Amygdala (tissue), 56 donors: Measurements from ENCODE around the gene CEP131.

ENCODE experiments used
- DNase-seq, 56 donors: peaks; one replicate each; lab custom pipeline; 2025; lab: John Stamatoyannopoulos, UW

The CEP131 gene

GRCh38 chr17:81190591-81190990 is 32.2 kb downstream of the CEP131 start:
- no peak for DNase-seq

GRCh38 chr17:81189670-81190530 is 32.9 kb downstream of the CEP131 start:
- DNase-seq, result peak in 22 of 56 donors; percentile 7 to 57 (median 23)

GRCh38 chr17:81189016-81189415 is 33.7 kb downstream of the CEP131 start:
- no peak for DNase-seq

- no peak for DNase-seq
Measured at GRCh38 chr17:81188491-81188840, 34.3 kb downstream of the CEP131 start.

GRCh38 chr17:81187586-81188490 is 34.9 kb downstream of the CEP131 start:
- DNase-seq, result no peak

GRCh38 chr17:81187120-81187519 is 35.6 kb downstream of the CEP131 start:
- no peak for DNase-seq

- DNase-seq, result no peak
Measured at GRCh38 chr17:81186203-81186602, 36.6 kb downstream of the CEP131 start.

GRCh38 chr17:81184555-81184954 is 38.2 kb downstream of the CEP131 start:
- DNase-seq, result no peak

GRCh38 chr17:81183807-81184206 is 39.0 kb downstream of the CEP131 start:
- no peak for DNase-seq

- no peak for DNase-seq
Measured at GRCh38 chr17:81183316-81183715, 39.4 kb downstream of the CEP131 start.

- no peak for DNase-seq
Measured at GRCh38 chr17:81182596-81182995, 40.2 kb downstream of the CEP131 start.

- no peak for DNase-seq
Measured at GRCh38 chr17:81181811-81182185, 41.0 kb downstream of the CEP131 start.

- no peak for DNase-seq
Measured at GRCh38 chr17:81180836-81181810, 41.6 kb downstream of the CEP131 start.

- DNase-seq, result no peak
Measured at GRCh38 chr17:81179861-81180260, 42.9 kb downstream of the CEP131 start.

GRCh38 chr17:81179220-81179619 is 43.5 kb downstream of the CEP131 start:
- DNase-seq, result no peak

GRCh38 chr17:81178136-81179091 is 44.4 kb downstream of the CEP131 start:
- DNase-seq, result no peak

- DNase-seq, result no peak
Measured at GRCh38 chr17:81176666-81177065, 46.1 kb downstream of the CEP131 start.

GRCh38 chr17:81173762-81174155 is 49.0 kb downstream of the CEP131 start:
- no peak for DNase-seq

- no peak for DNase-seq
Measured at GRCh38 chr17:81173052-81173761, 49.6 kb downstream of the CEP131 start.
